Measurements from ENCODE around the gene TCP10L. TPM values are rescaled to one million over a fixed set of nuclear protein-coding genes. Genes with fewer than 3 reads are reported as not detected.

The TCP10L gene
- total and polyA plus RNA-seq, 2 of the 4 experiments (the other 2 are of a cell fraction): 0.09 TPM; not detected in 1

DNA sequence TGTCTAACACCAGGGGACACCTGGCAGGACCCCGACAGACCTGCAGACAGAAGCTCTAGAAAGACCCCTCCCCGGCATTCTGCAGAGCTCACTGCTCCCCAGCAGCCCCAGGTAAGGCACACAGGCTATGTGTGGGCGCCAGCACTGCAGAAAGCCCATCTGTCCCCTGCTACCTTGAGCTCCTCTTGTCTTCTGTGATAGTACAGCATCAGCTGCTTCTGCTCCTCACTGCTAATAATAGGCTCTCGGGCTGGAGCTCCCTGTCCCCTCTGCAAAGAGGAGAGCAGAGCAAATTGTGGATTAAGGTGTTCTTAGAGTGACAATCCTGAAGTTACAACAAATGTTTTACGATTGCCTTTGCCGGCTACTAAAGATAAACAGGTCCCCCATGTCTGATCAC lies 16.8 kb upstream of the TCP10L start:
- H4K8ac ChIP-seq (ENCODE audit: low read depth in 2 of 2, low read length in 2 of 2): no peak overlapping the region
- no TSS peak for BruUV-seq (replicated peaks)
- no peak overlapping the region for H2AK9ac ChIP-seq (replicated peaks; ENCODE audit: low read depth, low read length, poor library complexity)
- no peak overlapping the region for H3K56ac ChIP-seq (ENCODE audit: extremely low read depth, insufficient read depth, low read length)
- H3K36me3 ChIP-seq (ENCODE audit: control insufficient read depth, insufficient read depth, low read length): peaks cover 44% of the 10 kb centered on the region
- H3K4me2 ChIP-seq (ENCODE audit: low read depth, low read length): no peak overlapping the region
- no peak overlapping the region for H3K9ac ChIP-seq (ENCODE audit: low read depth, low read length)
- in situ Hi-C loops (cut with MboI; ENCODE audit: low sequenced_read_pairs) (loop anchor here (5.0 kb wide), 1 partner anchor 200 kb away; no protein-coding TSS in a partner anchor), dilution Hi-C loops (cut with HindIII; ENCODE audit: low sequenced_read_pairs, unreplicated experiment) (no loop called here), intact Hi-C loops (cut with micrococcal nuclease) (no loop called here)
- no peak overlapping the region for H2BK120ac ChIP-seq (ENCODE audit: low read depth, low read length)
- H4K91ac ChIP-seq (ENCODE audit: insufficient read depth, low read depth, low read length): no peak overlapping the region
- no peak overlapping the region for H2BK15ac ChIP-seq (ENCODE audit: low read depth, low read length)
- H3K9me1 ChIP-seq (ENCODE audit: insufficient read depth, low read length): no peaks in the 10 kb centered on the region
- TF ChIP-seq, protein P1, sequence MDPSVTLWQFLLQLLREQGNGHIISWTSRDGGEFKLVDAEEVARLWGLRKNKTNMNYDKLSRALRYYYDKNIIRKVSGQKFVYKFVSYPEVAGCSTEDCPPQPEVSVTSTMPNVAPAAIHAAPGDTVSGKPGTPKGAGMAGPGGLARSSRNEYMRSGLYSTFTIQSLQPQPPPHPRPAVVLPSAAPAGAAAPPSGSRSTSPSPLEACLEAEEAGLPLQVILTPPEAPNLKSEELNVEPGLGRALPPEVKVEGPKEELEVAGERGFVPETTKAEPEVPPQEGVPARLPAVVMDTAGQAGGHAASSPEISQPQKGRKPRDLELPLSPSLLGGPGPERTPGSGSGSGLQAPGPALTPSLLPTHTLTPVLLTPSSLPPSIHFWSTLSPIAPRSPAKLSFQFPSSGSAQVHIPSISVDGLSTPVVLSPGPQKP (IDR thresholded peaks at IDR 0.05; ENCODE audit: borderline replicate concordance, low read depth, low read length): no peak
- TF ChIP-seq SMC3 (IDR thresholded peaks at IDR 0.05; ENCODE audit: low read depth, low read length) (no peak), NFE2L2 (IDR thresholded peaks at IDR 0.05; ENCODE audit: low read depth, low read length) (no peak), CEBPB (IDR thresholded peaks at IDR 0.05; ENCODE audit: low read depth, low read length) (no peak), RCOR1 (IDR thresholded peaks at IDR 0.05; ENCODE audit: insufficient replicate concordance, low read length) (no peak), USF2 (IDR thresholded peaks at IDR 0.05; ENCODE audit: low read depth, low read length) (no peak), MXI1 (IDR thresholded peaks at IDR 0.05; ENCODE audit: borderline replicate concordance, low read depth, low read length) (no peak), RFX5 (IDR thresholded peaks at IDR 0.05; ENCODE audit: low read depth, low read length) (no peak), RAD21 (IDR thresholded peaks at IDR 0.05; ENCODE audit: low read length) (no peak), POLR2A (IDR thresholded peaks at IDR 0.05; ENCODE audit: low read depth, low read length) (no peak), FOS (IDR thresholded peaks at IDR 0.05; ENCODE audit: low read depth, low read length) (no peak), CHD1 (IDR thresholded peaks at IDR 0.05; ENCODE audit: low read depth, low read length) (no peak)
- TF ChIP-seq, protein P2, sequence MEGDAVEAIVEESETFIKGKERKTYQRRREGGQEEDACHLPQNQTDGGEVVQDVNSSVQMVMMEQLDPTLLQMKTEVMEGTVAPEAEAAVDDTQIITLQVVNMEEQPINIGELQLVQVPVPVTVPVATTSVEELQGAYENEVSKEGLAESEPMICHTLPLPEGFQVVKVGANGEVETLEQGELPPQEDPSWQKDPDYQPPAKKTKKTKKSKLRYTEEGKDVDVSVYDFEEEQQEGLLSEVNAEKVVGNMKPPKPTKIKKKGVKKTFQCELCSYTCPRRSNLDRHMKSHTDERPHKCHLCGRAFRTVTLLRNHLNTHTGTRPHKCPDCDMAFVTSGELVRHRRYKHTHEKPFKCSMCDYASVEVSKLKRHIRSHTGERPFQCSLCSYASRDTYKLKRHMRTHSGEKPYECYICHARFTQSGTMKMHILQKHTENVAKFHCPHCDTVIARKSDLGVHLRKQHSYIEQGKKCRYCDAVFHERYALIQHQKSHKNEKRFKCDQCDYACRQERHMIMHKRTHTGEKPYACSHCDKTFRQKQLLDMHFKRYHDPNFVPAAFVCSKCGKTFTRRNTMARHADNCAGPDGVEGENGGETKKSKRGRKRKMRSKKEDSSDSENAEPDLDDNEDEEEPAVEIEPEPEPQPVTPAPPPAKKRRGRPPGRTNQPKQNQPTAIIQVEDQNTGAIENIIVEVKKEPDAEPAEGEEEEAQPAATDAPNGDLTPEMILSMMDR (conservative IDR thresholded peaks at IDR 0.05; ENCODE audit: low read depth, low read length): no peak
- ChIA-PET POLR2A (ENCODE audit: unreplicated experiment) (interaction anchor here (0.6 kb wide), 1 partner anchor 191 kb away, joined by 3 read pairs; no protein-coding TSS in a partner anchor), CTCF (interaction anchor here (2.9 kb wide), 1 partner anchor 9 kb away, joined by 26 read pairs; the partner anchor contains the start of gene CFAP298)
- no peaks in the 10 kb centered on the region for H3K79me1 ChIP-seq (ENCODE audit: low read depth in 1 of 2, low read length in 2 of 2)
- no peak overlapping the region for H3K23ac ChIP-seq (ENCODE audit: low read depth, low read length)
- no peak overlapping the region for H2BK5ac ChIP-seq (ENCODE audit: low read depth, low read length, poor library complexity, severe bottlenecking)
- H3K9me3 ChIP-seq (ENCODE audit: control insufficient read depth, insufficient read depth, low read length): no peaks in the 10 kb centered on the region
- H2AK5ac ChIP-seq (ENCODE audit: low read depth, low read length): no peak overlapping the region
- ATAC-seq (ENCODE audit: low read depth): no peak
- H3K18ac ChIP-seq (ENCODE audit: low read depth, low read length): no peak overlapping the region
- H3K14ac ChIP-seq (replicated peaks; ENCODE audit: low read depth, low read length): no peak overlapping the region
- H3K27ac ChIP-seq (ENCODE audit: insufficient read depth, low read length): no peak overlapping the region
- no peak overlapping the region for H3K4me3 ChIP-seq (ENCODE audit: insufficient read depth, low read depth, low read length)
- no peaks in the 10 kb centered on the region for H3K4me1 ChIP-seq (ENCODE audit: control insufficient read depth, insufficient read depth, low read length)
- no peak overlapping the region for H2AFZ ChIP-seq (replicated peaks; ENCODE audit: low read length, poor library complexity)
- H2BK20ac ChIP-seq (ENCODE audit: low read depth, low read length): no peak overlapping the region
- no peak overlapping the region for H3K4ac ChIP-seq (ENCODE audit: low read depth, low read length)
- WGBS, 2 experiments (ENCODE audit: extremely low coverage in 2 of 2, insufficient read length in 1 of 2): 97% methylated on average over 4 of the region's 6 CpGs; no CpG with 5 or more reads in 1 of the 2 experiments
- H4K20me1 ChIP-seq (ENCODE audit: insufficient read depth, low read length): no peaks in the 10 kb centered on the region
- H4K5ac ChIP-seq (ENCODE audit: low read depth, low read length): no peak overlapping the region
- DNase-seq: no peak
- H3K27me3 ChIP-seq (ENCODE audit: control insufficient read depth, insufficient read depth, low read length): no peaks in the 10 kb centered on the region

Measured in IMR-90 (cell line).